Panc1 (cell line): ENCODE data around the gene FRMD7.

Experiments
- CTCF ChIP-seq: fragments of 450-650 bp; IDR thresholded peaks from 2 replicates; pipeline ENCODE4 v1.5.1; 2017; ENCODE audit warnings: mild to moderate bottlenecking
- POLR2AphosphoS5 ChIP-seq: IDR thresholded peaks from 2 replicates; pipeline ENCODE4 v1.6.1; 2012; ENCODE audit warnings: mild to moderate bottlenecking, low read depth, low read length, moderate library complexity
- SIN3A ChIP-seq: IDR thresholded peaks from 2 replicates; pipeline ENCODE4 v1.6.1; 2012; ENCODE audit warnings: low read depth, mild to moderate bottlenecking, low read length, moderate library complexity, borderline replicate concordance; ENCODE audit not compliant: insufficient read depth

GRCh38 chrX:132171478-132171877 is 43.7 kb upstream of the FRMD7 start:
- TF ChIP-seq CTCF (0 out of 2 replicates have a peak, but pooled peaks have one; percentile 11), POLR2AphosphoS5 (no peak), SIN3A (no peak)
